ENCODE results near the gene ST3GAL3. TPM values are rescaled to one million over a fixed set of nuclear protein-coding genes. Genes with fewer than 3 reads are reported as not detected.

ST3GAL3 gene
- total and polyA plus RNA-seq, 2 of the 13 experiments (the other 11 are each of a cell fraction or from before 2014, with no cell fraction given), result 5.1 to 8.1 TPM

DNA sequence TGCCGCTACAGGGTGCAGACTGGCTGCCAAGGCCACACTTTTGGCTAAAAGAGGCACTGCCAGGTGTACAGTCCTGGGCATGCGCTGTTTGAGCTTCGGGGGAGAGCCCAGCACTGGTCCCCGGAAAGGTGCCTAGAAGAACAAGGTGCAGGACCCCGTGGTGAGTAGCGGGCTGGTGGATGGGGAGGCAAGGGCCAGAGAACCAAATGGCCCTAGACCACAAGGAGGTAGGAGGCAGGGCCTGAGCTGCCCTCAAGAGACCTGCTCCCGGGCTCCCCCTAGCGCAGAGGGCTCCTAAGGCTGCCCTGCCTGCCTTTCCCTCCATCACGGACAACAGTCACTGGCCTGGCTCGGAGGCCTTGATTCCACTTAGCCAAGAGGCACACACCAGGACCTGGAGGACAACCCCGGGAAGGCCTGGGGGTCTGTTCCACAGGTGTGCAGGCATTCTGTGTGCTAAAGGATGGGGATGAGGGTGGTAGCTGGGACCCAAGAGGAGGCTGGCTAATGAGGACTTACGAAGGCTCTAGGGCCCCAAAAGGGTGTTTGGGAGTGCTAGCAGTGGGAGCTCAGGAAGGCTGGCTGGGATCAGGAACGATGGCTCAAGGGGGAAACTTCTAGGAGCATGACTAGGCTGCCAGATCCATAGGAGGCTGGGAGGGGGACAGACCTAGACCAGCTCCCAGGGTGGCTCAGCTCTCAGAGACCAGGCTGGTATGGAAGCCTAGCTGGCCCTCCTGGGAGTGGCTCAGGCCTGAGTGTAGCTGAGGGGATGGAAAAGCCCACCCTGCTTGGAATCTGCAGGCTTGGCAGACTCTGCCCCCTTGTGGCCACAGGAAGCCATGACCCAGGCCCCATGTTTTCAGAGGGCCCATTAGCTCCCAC, 227.0 kb downstream of the ST3GAL3 start (continued):
- TF ChIP-seq, protein P1, sequence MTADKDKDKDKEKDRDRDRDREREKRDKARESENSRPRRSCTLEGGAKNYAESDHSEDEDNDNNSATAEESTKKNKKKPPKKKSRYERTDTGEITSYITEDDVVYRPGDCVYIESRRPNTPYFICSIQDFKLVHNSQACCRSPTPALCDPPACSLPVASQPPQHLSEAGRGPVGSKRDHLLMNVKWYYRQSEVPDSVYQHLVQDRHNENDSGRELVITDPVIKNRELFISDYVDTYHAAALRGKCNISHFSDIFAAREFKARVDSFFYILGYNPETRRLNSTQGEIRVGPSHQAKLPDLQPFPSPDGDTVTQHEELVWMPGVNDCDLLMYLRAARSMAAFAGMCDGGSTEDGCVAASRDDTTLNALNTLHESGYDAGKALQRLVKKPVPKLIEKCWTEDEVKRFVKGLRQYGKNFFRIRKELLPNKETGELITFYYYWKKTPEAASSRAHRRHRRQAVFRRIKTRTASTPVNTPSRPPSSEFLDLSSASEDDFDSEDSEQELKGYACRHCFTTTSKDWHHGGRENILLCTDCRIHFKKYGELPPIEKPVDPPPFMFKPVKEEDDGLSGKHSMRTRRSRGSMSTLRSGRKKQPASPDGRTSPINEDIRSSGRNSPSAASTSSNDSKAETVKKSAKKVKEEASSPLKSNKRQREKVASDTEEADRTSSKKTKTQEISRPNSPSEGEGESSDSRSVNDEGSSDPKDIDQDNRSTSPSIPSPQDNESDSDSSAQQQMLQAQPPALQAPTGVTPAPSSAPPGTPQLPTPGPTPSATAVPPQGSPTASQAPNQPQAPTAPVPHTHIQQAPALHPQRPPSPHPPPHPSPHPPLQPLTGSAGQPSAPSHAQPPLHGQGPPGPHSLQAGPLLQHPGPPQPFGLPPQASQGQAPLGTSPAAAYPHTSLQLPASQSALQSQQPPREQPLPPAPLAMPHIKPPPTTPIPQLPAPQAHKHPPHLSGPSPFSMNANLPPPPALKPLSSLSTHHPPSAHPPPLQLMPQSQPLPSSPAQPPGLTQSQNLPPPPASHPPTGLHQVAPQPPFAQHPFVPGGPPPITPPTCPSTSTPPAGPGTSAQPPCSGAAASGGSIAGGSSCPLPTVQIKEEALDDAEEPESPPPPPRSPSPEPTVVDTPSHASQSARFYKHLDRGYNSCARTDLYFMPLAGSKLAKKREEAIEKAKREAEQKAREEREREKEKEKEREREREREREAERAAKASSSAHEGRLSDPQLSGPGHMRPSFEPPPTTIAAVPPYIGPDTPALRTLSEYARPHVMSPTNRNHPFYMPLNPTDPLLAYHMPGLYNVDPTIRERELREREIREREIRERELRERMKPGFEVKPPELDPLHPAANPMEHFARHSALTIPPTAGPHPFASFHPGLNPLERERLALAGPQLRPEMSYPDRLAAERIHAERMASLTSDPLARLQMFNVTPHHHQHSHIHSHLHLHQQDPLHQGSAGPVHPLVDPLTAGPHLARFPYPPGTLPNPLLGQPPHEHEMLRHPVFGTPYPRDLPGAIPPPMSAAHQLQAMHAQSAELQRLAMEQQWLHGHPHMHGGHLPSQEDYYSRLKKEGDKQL (CRISPR knock-in tag; IDR thresholded peaks at IDR 0.05; ENCODE audit: low read depth), result no peak
- TF ChIP-seq ZZZ3 (CRISPR knock-in tag; IDR thresholded peaks at IDR 0.05; ENCODE audit: borderline replicate concordance) (no peak), ZNF274 (CRISPR knock-in tag; IDR thresholded peaks at IDR 0.05) (no peak), YY1 (IDR thresholded peaks at IDR 0.05; ENCODE audit: insufficient read depth, insufficient replicate concordance, low read depth, low read length) (peak; percentile 20), FIP1L1 (IDR thresholded peaks at IDR 0.05; ENCODE audit: borderline replicate concordance, insufficient read depth, low read depth, low read length) (no peak), ZNF343 (CRISPR knock-in tag; IDR thresholded peaks at IDR 0.05) (no peak), ZNF44 (CRISPR knock-in tag; IDR thresholded peaks at IDR 0.05) (no peak), HDAC1 (CRISPR knock-in tag; IDR thresholded peaks at IDR 0.05) (peak; percentile 29; the same call in 1 of the 2 replicates), SRSF4 (IDR thresholded peaks at IDR 0.05; ENCODE audit: low read depth, low read length, poor library complexity, severe bottlenecking) (no peak), SMARCC2 (IDR thresholded peaks at IDR 0.05) (no peak), ZNF549 (CRISPR knock-in tag; IDR thresholded peaks at IDR 0.05) (no peak), REPIN1 (CRISPR knock-in tag; IDR thresholded peaks at IDR 0.05; ENCODE audit: borderline replicate concordance, low read depth) (0 out of 2 replicates have a peak, but pooled peaks have one; percentile 26), ZNF766 (CRISPR knock-in tag; IDR thresholded peaks at IDR 0.05; ENCODE audit: borderline replicate concordance) (no peak), NFE2L1 (CRISPR knock-in tag; IDR thresholded peaks at IDR 0.05; ENCODE audit: borderline replicate concordance) (no peak)
- TF ChIP-seq, protein P2, sequence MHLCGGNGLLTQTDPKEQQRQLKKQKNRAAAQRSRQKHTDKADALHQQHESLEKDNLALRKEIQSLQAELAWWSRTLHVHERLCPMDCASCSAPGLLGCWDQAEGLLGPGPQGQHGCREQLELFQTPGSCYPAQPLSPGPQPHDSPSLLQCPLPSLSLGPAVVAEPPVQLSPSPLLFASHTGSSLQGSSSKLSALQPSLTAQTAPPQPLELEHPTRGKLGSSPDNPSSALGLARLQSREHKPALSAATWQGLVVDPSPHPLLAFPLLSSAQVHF (CRISPR knock-in tag; IDR thresholded peaks at IDR 0.05), result no peak
- TF ChIP-seq, protein P3, sequence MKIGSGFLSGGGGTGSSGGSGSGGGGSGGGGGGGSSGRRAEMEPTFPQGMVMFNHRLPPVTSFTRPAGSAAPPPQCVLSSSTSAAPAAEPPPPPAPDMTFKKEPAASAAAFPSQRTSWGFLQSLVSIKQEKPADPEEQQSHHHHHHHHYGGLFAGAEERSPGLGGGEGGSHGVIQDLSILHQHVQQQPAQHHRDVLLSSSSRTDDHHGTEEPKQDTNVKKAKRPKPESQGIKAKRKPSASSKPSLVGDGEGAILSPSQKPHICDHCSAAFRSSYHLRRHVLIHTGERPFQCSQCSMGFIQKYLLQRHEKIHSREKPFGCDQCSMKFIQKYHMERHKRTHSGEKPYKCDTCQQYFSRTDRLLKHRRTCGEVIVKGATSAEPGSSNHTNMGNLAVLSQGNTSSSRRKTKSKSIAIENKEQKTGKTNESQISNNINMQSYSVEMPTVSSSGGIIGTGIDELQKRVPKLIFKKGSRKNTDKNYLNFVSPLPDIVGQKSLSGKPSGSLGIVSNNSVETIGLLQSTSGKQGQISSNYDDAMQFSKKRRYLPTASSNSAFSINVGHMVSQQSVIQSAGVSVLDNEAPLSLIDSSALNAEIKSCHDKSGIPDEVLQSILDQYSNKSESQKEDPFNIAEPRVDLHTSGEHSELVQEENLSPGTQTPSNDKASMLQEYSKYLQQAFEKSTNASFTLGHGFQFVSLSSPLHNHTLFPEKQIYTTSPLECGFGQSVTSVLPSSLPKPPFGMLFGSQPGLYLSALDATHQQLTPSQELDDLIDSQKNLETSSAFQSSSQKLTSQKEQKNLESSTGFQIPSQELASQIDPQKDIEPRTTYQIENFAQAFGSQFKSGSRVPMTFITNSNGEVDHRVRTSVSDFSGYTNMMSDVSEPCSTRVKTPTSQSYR (CRISPR knock-in tag; IDR thresholded peaks at IDR 0.05; ENCODE audit: borderline replicate concordance), result no peak
- TF ChIP-seq, protein P4, sequence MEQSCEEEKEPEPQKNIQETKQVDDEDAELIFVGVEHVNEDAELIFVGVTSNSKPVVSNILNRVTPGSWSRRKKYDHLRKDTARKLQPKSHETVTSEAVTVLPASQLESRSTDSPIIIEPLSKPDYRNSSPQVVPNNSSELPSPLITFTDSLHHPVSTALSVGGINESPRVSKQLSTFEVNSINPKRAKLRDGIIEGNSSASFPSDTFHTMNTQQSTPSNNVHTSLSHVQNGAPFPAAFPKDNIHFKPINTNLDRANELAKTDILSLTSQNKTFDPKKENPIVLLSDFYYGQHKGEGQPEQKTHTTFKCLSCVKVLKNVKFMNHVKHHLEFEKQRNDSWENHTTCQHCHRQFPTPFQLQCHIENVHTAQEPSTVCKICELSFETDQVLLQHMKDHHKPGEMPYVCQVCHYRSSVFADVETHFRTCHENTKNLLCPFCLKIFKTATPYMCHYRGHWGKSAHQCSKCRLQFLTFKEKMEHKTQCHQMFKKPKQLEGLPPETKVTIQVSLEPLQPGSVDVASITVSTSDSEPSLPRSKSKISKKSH (CRISPR knock-in tag; IDR thresholded peaks at IDR 0.05; ENCODE audit: borderline replicate concordance), result no peak; the same call in 1 of the 2 replicates

All from HepG2 (cell line).